Kidney (tissue), 14 donors: ENCODE results near the gene GCK. TPM values are rescaled to one million over a fixed set of nuclear protein-coding genes. Genes with fewer than 3 reads are reported as not detected.

Experiments used
- DNase-seq, 5 donors: peaks; one replicate each; pipeline ENCODE4 v3.0.0-alpha.2; 2013 to 2020
- FAIRE-seq: peaks from 2 replicates; lab custom pipeline; 2012; peaks lifted over from hg19 to GRCh38; lab: Jason Lieb, UNC
- H3K27ac ChIP-seq, 2 donors: one replicate each; pipeline ENCODE4 v1.7.0; 2013; ENCODE audit warnings: low read depth in 2 of 2, low read length in 2 of 2, inconsistent platforms in 1 of 2
- H3K27me3 ChIP-seq: one replicate; pipeline ENCODE4 v1.7.1; 2013; ENCODE audit warnings: low read length, inconsistent platforms; ENCODE audit not compliant: control insufficient read depth, insufficient read depth
- H3K36me3 ChIP-seq, 3 donors: one replicate each; pipeline versions ENCODE4 v1.7.0 to v1.7.1; 2013; ENCODE audit warnings: low read length in 3 of 3, control low read depth in 1 of 3, inconsistent platforms in 1 of 3; ENCODE audit not compliant: insufficient read depth in 3 of 3, control insufficient read depth in 2 of 3
- H3K4me1 ChIP-seq, 3 donors: one replicate each; pipeline versions ENCODE4 v1.7.0 to v1.7.1; 2013; ENCODE audit warnings: low read length in 3 of 3, inconsistent platforms in 1 of 3, low read depth in 1 of 3; ENCODE audit not compliant: control insufficient read depth in 2 of 3, insufficient read depth in 2 of 3
- H3K4me3 ChIP-seq, 3 donors: one replicate each; pipeline versions ENCODE4 v1.7.0 to v1.8.1; 2013; ENCODE audit warnings: low read length in 3 of 3, control low read depth in 1 of 3, inconsistent platforms in 1 of 3
- H3K9ac ChIP-seq, 3 donors: one replicate each; pipeline versions ENCODE4 v1.7.0 to v1.7.1; 2013; ENCODE audit warnings: low read length in 3 of 3, control low read depth in 1 of 3, inconsistent platforms in 1 of 3
- H3K9me3 ChIP-seq, 3 donors: one replicate each; pipeline versions ENCODE4 v1.7.0 to v1.7.1; 2013; ENCODE audit warnings: low read length in 3 of 3, control low read depth in 1 of 3, inconsistent platforms in 1 of 3; ENCODE audit not compliant: control insufficient read depth in 2 of 3, insufficient read depth in 1 of 3
- intact Hi-C: fragments of 100-400 bp; cut with DNase I; formaldehyde crosslinking; loops from one replicate; pipeline ENCODE4 v1.11.1; 2022
- polyA plus RNA-seq: library from polyadenylated mRNA; stranded (reverse); fragments of 350-450 nt; fragmentation: Illumina TruSeq; extraction: RNeasy Lipid Tissue Mini Kit (QIAGEN cat#74804); gene quantifications from one replicate; pipeline ENCODE4 v1.2.3, GENCODE V29; 2014; ENCODE audit warnings: low read depth, low replicate concordance; ENCODE audit not compliant: insufficient read depth
- total RNA-seq: library from RNA; stranded (reverse); fragmentation: NEBNext Ultra II Directional; extraction: Animal tissue kit (Norgen Biotek cat#: 25700); gene quantifications from one replicate; pipeline ENCODE4 v1.2.1, GENCODE V29; 2021
- TF ChIP-seq, protein P1 (sequence below): IDR thresholded peaks from 3 replicates; pipeline ENCODE4 v1.5.1; 2012; ENCODE audit warnings: mild to moderate bottlenecking, moderate library complexity, borderline replicate concordance; ENCODE audit not compliant: insufficient read depth; ENCODE audit errors: extremely low read depth
- donor health status: control.
- donor health status: control.
- donor health status: control.
- donor health status: control.
- donor health status: control.
- donor health status: DM: yes; HTN: yes; CAD: no.
- donor health status: Normal renal cell carcinoma (clear cell type).

Gene GCK
- total and polyA plus RNA-seq, 2 donors from 2014 or later, result 0.25 to 1.0 TPM

DNA sequence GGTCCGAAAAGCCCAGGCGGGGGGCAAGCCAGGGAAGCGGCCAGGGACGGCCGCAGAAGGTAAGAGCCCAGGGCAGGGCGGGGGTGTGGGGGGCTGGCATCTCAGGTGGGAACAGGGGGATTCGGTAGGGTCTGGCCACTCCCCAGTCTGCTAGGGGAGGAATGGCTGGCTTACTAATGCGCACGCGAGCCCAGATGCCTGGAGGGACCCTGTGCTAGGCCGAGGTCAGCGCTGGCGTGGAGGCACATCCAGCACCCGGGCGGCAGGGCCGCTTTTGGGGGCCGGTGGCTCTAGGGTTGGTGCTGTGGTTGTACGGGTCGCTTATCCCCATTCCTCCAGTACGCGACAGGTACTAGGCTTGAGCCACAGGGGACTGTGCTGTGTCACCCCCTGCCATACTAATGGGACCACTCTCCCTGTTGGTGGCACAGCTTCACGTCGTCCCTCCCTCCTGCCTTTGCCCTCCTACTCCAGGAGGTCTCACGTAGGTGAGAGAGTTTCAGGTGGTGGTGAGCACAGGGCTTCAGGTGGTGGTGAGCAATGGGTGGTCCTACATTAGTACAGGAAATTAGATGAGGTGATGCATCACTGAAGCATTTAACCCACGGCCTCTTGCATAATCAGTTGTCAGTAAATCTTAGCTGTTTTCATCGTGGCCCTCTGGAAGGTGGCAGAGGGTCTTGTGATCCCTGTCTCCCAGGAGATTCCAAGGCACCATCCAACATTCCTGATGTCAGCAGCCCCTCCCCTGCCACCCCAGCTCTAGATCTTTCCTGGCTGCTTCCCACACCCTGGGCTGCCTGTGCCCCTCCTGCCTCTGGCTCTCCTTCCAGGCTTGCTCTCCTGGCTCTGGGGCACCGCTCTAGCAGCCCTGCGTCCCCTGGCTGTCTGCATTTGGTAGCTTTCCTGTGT lies 84.1 kb downstream of the GCK start:
- Histone ChIP-seq H3K4me1 (peaks cover 0 to 5% (median 5%) of the 10 kb centered on the region in 3 donors), H3K36me3 (no peaks in the 10 kb centered on the region), H3K9me3 (no peaks in the 10 kb centered on the region), H3K9ac (peak overlapping the region; percentile 29 to 46 (median 44)), H3K27ac (peak overlapping the region; percentile 62 to 80), H3K4me3 (peak overlapping the region; percentile 49 to 63 (median 62)), H3K27me3 (no peaks in the 10 kb centered on the region)
- FAIRE-seq, result no peak
- intact Hi-C loops, result no loop called here
- peak; percentile 52 to 81 (median 56) for DNase-seq
- TF ChIP-seq, protein P1, sequence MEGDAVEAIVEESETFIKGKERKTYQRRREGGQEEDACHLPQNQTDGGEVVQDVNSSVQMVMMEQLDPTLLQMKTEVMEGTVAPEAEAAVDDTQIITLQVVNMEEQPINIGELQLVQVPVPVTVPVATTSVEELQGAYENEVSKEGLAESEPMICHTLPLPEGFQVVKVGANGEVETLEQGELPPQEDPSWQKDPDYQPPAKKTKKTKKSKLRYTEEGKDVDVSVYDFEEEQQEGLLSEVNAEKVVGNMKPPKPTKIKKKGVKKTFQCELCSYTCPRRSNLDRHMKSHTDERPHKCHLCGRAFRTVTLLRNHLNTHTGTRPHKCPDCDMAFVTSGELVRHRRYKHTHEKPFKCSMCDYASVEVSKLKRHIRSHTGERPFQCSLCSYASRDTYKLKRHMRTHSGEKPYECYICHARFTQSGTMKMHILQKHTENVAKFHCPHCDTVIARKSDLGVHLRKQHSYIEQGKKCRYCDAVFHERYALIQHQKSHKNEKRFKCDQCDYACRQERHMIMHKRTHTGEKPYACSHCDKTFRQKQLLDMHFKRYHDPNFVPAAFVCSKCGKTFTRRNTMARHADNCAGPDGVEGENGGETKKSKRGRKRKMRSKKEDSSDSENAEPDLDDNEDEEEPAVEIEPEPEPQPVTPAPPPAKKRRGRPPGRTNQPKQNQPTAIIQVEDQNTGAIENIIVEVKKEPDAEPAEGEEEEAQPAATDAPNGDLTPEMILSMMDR, result no peak

DNA sequence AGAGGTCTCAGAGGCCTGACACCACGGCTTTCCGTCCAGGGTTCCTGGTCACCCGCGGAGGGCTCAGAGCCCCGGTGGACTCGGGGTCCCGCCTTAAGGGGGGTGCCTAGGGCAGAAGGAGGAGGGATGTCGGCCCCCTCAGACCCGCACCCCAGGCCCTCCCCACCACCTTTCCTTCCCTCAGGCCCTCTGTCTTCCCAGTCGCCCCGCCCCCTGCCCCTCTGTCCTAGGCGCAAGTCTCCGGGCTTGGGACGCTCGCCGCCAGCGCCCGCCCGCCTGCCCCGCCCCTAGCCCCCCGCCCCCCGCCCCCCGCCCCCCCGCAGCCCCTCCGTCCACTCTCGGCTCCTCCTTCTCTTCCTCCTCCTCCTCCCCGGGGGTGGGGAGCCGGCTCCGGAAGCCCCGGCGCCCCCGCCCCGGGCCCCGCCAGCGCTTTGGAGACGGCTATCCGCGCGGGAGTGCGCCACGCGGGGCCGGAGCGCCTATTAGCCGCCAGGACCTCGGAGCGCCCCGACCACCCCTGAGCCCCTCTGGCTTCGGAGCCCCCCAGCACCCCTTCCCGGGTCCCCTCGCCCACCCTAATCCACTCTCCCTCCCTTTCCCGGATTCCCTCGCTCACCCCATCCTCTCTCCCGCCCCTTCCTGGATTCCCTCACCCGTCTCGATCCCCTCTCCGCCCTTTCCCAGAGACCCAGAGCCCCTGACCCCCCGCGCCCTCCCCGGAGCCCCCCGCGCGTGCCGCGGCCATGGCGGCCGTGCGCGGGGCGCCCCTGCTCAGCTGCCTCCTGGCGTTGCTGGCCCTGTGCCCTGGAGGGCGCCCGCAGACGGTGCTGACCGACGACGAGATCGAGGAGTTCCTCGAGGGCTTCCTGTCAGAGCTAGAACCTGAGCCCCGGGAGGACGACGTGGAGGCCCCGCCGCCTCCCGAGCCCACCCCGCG lies 85.0 kb downstream of the GCK start, which contains the start of gene AEBP1:
Gene AEBP1, plus strand, starts transcription at position 423 of the 937 bp plus-strand sequence. Its CDS starts 321 bp downstream, at position 744.
- no peaks in the 10 kb centered on the region for H3K27me3 ChIP-seq
- FAIRE-seq, result no peak
- H3K9ac ChIP-seq, result peak within 1 kb of the TSS in 2 of 3 donors; percentile 29 to 44

DNA sequence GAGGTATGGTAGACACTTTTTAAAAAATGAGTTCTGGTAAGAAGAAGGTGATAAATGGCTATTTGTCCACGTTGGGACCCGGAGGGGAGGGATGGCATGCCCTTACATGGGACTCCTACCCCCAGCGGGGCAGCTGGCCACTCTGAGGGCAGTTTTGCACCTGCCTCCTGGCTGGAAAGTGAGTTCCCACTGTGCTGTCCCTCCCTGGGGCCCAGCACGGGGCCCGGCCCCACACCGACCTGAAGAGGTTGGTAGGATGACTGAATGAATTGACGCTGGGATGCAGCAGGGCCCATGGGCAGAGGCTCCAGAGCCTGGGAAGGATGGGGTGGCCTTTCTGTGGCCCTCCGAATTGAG lies 85.7 kb downstream of the GCK start:
- Histone ChIP-seq H3K9me3 (no peaks in the 10 kb centered on the region), H3K27me3 (no peaks in the 10 kb centered on the region), H3K4me1 (peaks cover 0 to 5% (median 5%) of the 10 kb centered on the region in 3 donors), H3K27ac (peak overlapping the region; percentile 23 to 47), H3K36me3 (no peaks in the 10 kb centered on the region), H3K9ac (no peak overlapping the region), H3K4me3 (no peak overlapping the region)
- FAIRE-seq (no peak), DNase-seq (peak in 2 of 5 donors; percentile 60 to 70)
- TF ChIP-seq, protein P1, result no peak
- intact Hi-C loops, result no loop called here

More for the DNA sequence above, 85.0 kb downstream of the GCK start, which contains the start of gene AEBP1:
- Histone ChIP-seq H3K4me1 (peaks cover 0 to 5% (median 5%) of the 10 kb centered on the region in 3 donors), H3K9me3 (no peaks in the 10 kb centered on the region), H3K27ac (peak within 1 kb of the TSS; percentile 62 to 80), H3K4me3 (peak within 1 kb of the TSS; percentile 49 to 63 (median 62)), H3K36me3 (no peaks in the 10 kb centered on the region)
- intact Hi-C loops, result no loop called here
- TF ChIP-seq, protein P1, result no peak
- peak; percentile 53 to 86 (median 79) for DNase-seq
